ENCODE data around the gene EMC1.
"Not testable (repeated sequence)": the region's sequence is repeated elsewhere in the genome, so short reads cannot be mapped to it uniquely, and the experiment has no call there.

Gene EMC1

DNA sequence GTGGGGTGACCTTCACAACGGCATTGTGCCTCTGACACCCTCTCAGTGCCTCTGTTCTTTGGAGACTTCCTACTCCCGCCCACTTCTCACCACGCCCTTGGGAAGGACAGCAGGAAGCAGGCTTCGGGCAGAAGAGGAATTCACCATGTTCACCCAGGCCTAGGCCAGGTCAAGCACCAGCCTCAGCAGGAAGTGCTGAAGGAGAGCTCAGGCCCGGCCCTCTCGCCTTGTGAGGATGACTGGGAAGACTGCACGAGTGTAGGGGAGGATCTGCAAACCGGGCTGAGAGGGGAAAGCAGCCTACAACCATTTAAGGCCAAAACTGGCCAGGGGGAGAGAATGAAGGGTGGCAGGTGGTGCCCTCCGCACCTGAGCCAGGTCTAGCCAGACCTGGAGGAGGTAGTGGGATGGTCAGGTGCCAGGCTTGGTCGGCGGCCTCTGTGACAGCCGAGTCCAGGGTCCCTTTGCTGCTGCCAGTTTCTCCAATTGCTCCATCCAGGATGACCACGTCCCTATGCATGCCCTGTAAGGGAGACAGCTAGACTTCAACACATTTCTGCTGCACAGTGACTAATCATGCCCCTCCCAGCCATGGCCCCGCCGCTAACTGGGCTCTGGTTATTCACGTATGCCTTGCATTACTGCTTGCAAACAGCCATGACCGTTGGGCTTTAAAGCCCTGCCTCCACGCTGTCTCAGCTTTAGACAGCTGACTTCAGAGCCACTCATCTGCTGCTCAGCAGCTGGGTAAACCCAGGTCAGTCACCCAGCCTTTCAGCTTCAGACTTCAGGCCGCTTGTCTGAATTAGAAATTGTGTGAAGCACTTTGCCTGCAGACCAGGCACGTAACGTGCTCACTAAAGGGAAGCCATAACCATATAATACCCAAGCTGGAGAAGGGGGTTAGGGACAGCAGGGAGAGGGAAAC is 9.2 kb upstream of the EMC1 start:
- no peak for DNase-seq (ENCODE audit: low read depth, low spot score)
- no peak overlapping the region for H3K27ac ChIP-seq (ENCODE audit: low read length)
- H3K4me3 ChIP-seq (ENCODE audit: low read length), result no peak overlapping the region
- no peaks in the 10 kb centered on the region for H3K27me3 ChIP-seq (ENCODE audit: control insufficient read depth, insufficient read depth, low read length)
- no peaks in the 10 kb centered on the region for H3K4me1 ChIP-seq (ENCODE audit: control insufficient read depth, insufficient read depth, low read length)
- no peaks in the 10 kb centered on the region for H3K9me3 ChIP-seq (ENCODE audit: control insufficient read depth, insufficient read depth, low read length)
- WGBS (ENCODE audit: insufficient coverage, insufficient read length), result no CpG with 5 or more reads among the region's 21 CpGs
- H3K36me3 ChIP-seq (ENCODE audit: control insufficient read depth, insufficient read depth, low read length), result peaks cover 27% of the 10 kb centered on the region

DNA sequence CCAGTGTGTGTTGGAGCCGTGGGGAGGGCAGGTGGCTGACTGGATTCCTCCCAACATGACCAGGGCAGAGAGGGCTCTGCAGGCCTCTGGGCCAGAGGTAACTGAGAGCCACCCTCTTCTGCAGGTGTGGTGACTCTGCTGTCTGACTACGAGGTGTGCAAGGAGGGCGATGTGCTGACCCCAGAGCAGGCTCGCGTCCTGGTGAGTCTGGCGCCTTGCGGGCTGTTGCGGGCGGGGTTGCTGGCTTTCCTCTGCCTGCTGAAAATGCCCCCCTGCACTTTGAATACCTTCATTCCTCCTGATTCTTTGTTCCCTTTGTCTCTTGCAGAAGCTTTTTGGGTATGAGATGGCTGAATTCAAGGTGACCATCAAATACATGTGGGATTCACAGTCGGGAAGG is 7.0 kb upstream of the EMC1 start:
- Histone ChIP-seq H3K36me3 (ENCODE audit: control insufficient read depth, insufficient read depth, low read length) (peaks cover 30% of the 10 kb centered on the region), H3K4me1 (ENCODE audit: control insufficient read depth, insufficient read depth, low read length) (no peaks in the 10 kb centered on the region; the same call in 1 of the 2 replicates), H3K27me3 (ENCODE audit: control insufficient read depth, insufficient read depth, low read length) (no peaks in the 10 kb centered on the region), H3K9me3 (ENCODE audit: control insufficient read depth, insufficient read depth, low read length) (no peaks in the 10 kb centered on the region), H3K4me3 (ENCODE audit: low read length) (no peak overlapping the region), H3K27ac (ENCODE audit: low read length) (no peak overlapping the region)
- no CpG with 5 or more reads among the region's 10 CpGs for WGBS (ENCODE audit: insufficient coverage, insufficient read length)
- no peak for DNase-seq (ENCODE audit: low read depth, low spot score)

DNA sequence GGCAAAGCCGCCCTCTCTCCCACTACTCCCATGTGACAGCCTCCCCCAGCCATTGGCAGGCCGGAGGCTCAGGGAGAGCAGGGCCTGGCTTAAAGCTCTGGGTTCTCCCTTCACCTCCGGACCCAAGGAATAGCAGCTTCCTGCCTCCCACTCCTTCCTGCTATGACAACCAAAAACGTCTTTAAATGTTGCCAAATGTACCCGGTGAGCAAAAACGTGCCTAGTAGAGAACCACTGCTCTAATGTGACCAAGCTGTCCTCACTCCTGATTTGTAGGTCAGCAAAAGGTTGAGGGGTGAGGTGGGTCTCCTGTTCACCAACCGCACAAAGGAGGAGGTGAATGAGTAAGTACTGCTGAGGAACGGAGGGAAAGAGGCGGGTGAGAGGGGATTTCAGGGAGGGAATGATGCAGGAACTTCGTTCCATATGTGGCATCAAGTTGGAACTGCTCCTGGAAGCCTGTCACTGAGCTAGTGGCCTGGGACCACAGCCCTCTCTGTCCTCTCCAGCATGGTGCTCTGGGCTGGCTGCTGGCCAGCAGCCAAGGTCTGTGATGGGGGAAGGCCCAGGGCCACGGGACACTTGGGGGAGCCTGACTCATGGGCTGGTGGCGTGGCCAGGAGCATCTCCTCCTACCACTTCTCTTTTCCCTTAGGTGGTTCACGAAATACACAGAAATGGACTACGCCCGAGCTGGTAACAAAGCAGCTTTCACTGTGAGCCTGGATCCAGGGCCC is 6.0 kb upstream of the EMC1 start:
- no CpG with 5 or more reads among the region's 15 CpGs for WGBS (ENCODE audit: insufficient coverage, insufficient read length)
- H3K27ac ChIP-seq (ENCODE audit: low read length), result no peak overlapping the region
- no peak overlapping the region for H3K4me3 ChIP-seq (ENCODE audit: low read length)
- H3K36me3 ChIP-seq (ENCODE audit: control insufficient read depth, insufficient read depth, low read length), result peaks cover 30% of the 10 kb centered on the region
- H3K4me1 ChIP-seq (ENCODE audit: control insufficient read depth, insufficient read depth, low read length), result no peaks in the 10 kb centered on the region; the same call in 1 of the 2 replicates
- H3K27me3 ChIP-seq (ENCODE audit: control insufficient read depth, insufficient read depth, low read length), result no peaks in the 10 kb centered on the region
- H3K9me3 ChIP-seq (ENCODE audit: control insufficient read depth, insufficient read depth, low read length), result no peaks in the 10 kb centered on the region
- no peak for DNase-seq (ENCODE audit: low read depth, low spot score)

DNA sequence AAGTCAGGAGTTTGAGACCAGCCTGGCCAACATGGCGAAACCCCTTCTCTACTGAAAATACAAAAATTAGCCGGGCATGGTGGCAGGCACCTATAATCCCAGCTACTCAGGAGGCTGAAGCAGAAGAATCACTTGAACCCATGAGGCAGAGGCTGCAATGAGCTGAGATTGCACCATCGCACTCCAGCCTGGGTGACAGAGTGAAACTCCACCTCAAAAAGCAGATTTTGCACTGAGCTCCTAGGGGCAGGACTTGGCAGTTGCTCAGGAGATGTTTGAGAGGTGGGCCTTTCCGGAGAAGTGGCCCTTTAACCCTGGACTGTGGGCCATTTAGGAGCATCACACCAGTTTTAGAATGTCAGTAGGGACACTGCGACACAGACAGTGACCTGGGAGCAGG is 5.0 kb upstream of the EMC1 start:
- not testable (repeated sequence) for H3K9me3 ChIP-seq (ENCODE audit: control insufficient read depth, insufficient read depth, low read length); H3K27ac ChIP-seq (ENCODE audit: low read length); H3K27me3 ChIP-seq (ENCODE audit: control insufficient read depth, insufficient read depth, low read length); H3K4me1 ChIP-seq (ENCODE audit: control insufficient read depth, insufficient read depth, low read length); H3K4me3 ChIP-seq (ENCODE audit: low read length); DNase-seq (ENCODE audit: low read depth, low spot score)
- WGBS (ENCODE audit: insufficient coverage, insufficient read length), result no CpG with 5 or more reads among the region's 5 CpGs
- peaks cover 30% of the 10 kb centered on the region for H3K36me3 ChIP-seq (ENCODE audit: control insufficient read depth, insufficient read depth, low read length)

DNA sequence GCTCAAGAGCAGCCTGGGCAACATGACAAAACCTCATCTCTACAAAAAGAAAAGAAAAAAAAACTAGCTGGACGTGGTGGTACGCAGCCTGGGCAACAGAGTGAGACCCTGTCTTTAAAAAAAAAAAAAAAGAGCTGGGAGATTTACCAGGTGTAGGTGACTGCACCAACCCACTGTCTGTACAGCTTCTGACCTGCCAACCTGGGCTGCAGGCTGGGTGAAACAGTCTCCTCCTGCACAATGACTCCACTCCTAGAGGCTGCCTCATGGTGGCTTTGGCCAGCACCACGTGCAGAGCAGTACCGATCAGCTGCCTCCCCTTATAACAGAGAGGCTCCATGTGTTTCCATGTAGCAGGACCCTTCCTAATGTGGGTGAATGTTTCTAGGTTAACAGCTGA is 4.0 kb upstream of the EMC1 start:
- DNase-seq (ENCODE audit: low read depth, low spot score), result no peak
- no CpG with 5 or more reads among the region's 4 CpGs for WGBS (ENCODE audit: insufficient coverage, insufficient read length)
- no peaks in the 10 kb centered on the region for H3K9me3 ChIP-seq (ENCODE audit: control insufficient read depth, insufficient read depth, low read length)

DNA sequence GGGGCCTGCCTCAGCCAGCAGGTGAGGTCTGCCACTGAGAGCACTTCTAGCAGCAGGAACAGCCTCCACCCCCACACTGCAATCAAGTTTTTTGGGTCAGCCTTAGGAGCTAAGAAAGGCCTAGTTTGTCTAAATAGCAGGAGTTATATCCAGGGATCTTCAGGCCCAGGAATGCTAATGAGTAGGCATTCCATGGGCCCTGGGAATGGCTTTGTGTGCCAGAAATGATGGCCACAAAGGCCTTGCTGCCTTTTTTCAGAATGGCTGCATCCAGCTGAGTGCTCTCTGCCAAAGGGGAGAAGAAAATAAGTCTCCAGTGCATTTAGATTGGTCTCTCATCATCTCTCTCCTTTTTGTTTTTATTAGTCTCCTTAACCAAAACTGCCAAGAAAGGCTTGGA is 3.1 kb upstream of the EMC1 start:
- DNase-seq (ENCODE audit: low read depth, low spot score), result no peak
- H3K27me3 ChIP-seq (ENCODE audit: control insufficient read depth, insufficient read depth, low read length), result no peaks in the 10 kb centered on the region
- H3K36me3 ChIP-seq (ENCODE audit: control insufficient read depth, insufficient read depth, low read length), result peaks cover 29% of the 10 kb centered on the region
- H3K4me1 ChIP-seq (ENCODE audit: control insufficient read depth, insufficient read depth, low read length), result no peaks in the 10 kb centered on the region; the same call in 1 of the 2 replicates
- H3K9me3 ChIP-seq (ENCODE audit: control insufficient read depth, insufficient read depth, low read length), result no peaks in the 10 kb centered on the region
- no peak overlapping the region for H3K27ac ChIP-seq (ENCODE audit: low read length)
- H3K4me3 ChIP-seq (ENCODE audit: low read length), result no peak overlapping the region

More for the DNA sequence above, 4.0 kb upstream of the EMC1 start:
- Histone ChIP-seq H3K36me3 (ENCODE audit: control insufficient read depth, insufficient read depth, low read length) (peaks cover 30% of the 10 kb centered on the region), H3K4me3 (ENCODE audit: low read length) (no peak overlapping the region), H3K4me1 (ENCODE audit: control insufficient read depth, insufficient read depth, low read length) (no peaks in the 10 kb centered on the region; the same call in 1 of the 2 replicates), H3K27me3 (ENCODE audit: control insufficient read depth, insufficient read depth, low read length) (no peaks in the 10 kb centered on the region), H3K27ac (ENCODE audit: low read length) (no peak overlapping the region)

DNA sequence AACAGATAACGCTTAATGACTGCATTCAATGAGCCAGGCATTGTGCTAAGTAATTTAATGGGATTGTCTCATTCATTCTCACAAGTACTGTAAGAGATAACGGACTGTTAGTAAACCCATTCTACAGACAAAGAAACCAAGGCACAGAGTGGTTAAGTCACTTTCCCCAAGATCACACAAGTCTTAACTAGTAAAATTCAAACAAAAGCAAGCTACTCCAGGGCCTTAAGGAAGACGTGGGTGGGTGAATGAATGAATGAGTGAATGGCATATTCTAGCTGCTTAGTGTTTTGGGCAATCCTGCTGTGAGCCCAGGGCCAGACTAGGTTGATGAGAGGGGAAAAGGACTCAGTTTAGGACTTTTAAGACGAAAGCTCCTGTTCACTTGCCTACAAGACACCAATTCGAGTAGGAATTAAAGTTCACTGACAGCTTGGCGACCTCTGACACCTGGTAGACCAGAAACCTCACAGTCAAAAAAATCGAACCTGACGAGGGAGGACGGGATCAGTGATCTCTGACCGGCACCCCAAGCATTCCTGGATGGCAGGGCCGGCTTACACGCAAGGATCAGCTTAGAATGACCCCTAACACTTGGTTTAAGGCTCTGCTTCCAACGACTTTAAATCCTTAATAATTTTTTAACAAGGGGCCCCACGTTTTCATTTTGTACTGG is 557 bp downstream of the EMC1 start:
- peak overlapping the region; percentile 79; the same call in 1 of the 2 replicates for H3K4me3 ChIP-seq (ENCODE audit: low read length)
- no peaks in the 10 kb centered on the region for H3K27me3 ChIP-seq (ENCODE audit: control insufficient read depth, insufficient read depth, low read length)
- DNase-seq (ENCODE audit: low read depth, low spot score), result no peak
- peaks cover 3% of the 10 kb centered on the region; the same call in 1 of the 2 replicates for H3K36me3 ChIP-seq (ENCODE audit: control insufficient read depth, insufficient read depth, low read length)
- no CpG with 5 or more reads among the region's 14 CpGs for WGBS (ENCODE audit: insufficient coverage, insufficient read length)
- H3K9me3 ChIP-seq (ENCODE audit: control insufficient read depth, insufficient read depth, low read length), result no peaks in the 10 kb centered on the region
- no peaks in the 10 kb centered on the region; the same call in 1 of the 2 replicates for H3K4me1 ChIP-seq (ENCODE audit: control insufficient read depth, insufficient read depth, low read length)
- H3K27ac ChIP-seq (ENCODE audit: low read length), result no peak overlapping the region

DNA sequence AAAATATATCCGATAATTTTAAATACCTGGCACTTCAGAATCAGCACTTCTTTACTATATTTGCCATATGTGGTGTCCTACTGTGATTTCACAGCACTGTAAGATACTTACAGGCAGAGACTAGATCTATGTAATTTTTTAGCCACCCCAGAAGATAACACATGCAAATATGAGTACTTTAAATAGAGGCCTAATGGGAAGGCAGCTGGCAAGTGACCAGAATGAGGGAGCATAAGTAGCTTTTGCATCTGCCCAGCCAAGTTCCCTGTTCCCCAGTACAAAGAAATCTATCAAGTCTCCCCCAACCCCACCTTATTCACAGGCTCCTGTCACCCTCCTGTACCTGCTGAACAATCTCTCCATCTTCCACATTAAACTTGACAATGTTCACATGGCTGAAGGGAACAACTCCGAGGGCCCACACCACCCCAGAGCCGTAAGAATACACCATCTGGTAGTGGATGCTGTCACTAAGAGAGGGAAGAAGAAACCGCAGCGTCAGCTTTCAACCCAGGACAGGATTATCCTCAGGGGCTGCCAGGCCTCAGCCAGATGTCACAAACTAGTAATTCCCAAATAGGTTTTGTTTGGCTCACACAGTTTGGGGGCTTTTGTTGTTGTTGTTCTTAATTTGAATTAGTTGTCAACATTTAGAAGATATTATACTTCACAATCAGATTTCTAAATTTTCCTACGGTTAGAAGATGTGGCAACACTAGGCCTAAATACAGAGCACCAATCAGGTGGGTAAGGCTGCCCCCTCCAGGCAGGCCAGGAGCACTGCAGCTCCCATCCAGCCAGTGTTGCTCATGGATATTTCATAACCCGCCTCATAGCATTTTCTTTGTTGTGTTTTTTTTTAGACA is 10.4 kb downstream of the EMC1 start:
- WGBS (ENCODE audit: insufficient coverage, insufficient read length), result no CpG with 5 or more reads among the region's 7 CpGs
- Histone ChIP-seq H3K4me3 (ENCODE audit: low read length) (no peak overlapping the region), H3K27me3 (ENCODE audit: control insufficient read depth, insufficient read depth, low read length) (no peaks in the 10 kb centered on the region), H3K9me3 (ENCODE audit: control insufficient read depth, insufficient read depth, low read length) (no peaks in the 10 kb centered on the region), H3K27ac (ENCODE audit: low read length) (no peak overlapping the region), H3K36me3 (ENCODE audit: control insufficient read depth, insufficient read depth, low read length) (peaks cover 46% of the 10 kb centered on the region), H3K4me1 (ENCODE audit: control insufficient read depth, insufficient read depth, low read length) (no peaks in the 10 kb centered on the region)
- no peak for DNase-seq (ENCODE audit: low read depth, low spot score)

DNA sequence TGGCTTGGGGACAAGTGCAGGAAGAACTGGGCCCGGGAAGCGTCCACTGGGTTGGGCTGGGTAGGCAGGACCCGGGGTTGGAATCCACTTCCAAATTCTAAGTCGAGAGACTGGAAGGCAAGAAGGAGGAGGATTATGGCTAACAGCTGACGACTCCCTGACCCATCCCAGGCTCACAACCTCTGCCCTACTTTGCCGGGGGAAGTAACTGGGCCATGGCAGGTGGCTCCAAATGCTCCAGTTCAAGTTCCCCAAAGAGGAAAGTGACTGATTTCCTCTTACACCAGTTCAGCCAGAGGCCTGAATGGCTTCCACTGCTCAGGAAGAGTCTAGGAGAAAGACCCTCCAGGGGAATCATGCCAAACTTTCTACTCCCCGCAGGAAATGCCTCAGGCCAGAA is 11.4 kb downstream of the EMC1 start:
- Histone ChIP-seq H3K9me3 (ENCODE audit: control insufficient read depth, insufficient read depth, low read length) (no peaks in the 10 kb centered on the region), H3K27me3 (ENCODE audit: control insufficient read depth, insufficient read depth, low read length) (no peaks in the 10 kb centered on the region), H3K36me3 (ENCODE audit: control insufficient read depth, insufficient read depth, low read length) (peaks cover 48% of the 10 kb centered on the region), H3K27ac (ENCODE audit: low read length) (no peak overlapping the region), H3K4me3 (ENCODE audit: low read length) (no peak overlapping the region), H3K4me1 (ENCODE audit: control insufficient read depth, insufficient read depth, low read length) (no peaks in the 10 kb centered on the region)
- WGBS (ENCODE audit: insufficient coverage, insufficient read length), result no CpG with 5 or more reads among the region's 7 CpGs
- no peak for DNase-seq (ENCODE audit: low read depth, low spot score)
